ENCODE data around the gene LARGE1. TPM values are rescaled to one million over a fixed set of nuclear protein-coding genes. Genes with fewer than 3 reads are reported as not detected.

LARGE1 gene
- total and polyA plus RNA-seq, 9 of the 15 experiments (the other 6 are each of a cell fraction or from before 2014, with no cell fraction given) = 0.01 to 0.66 (median 0.14) TPM; not detected in 2

- no peak overlapping the region for H3K4me3 ChIP-seq
- POLR2A ChIA-PET = no interaction called here
- H2AFZ ChIP-seq (ENCODE audit: low read depth, low read length) = no peak overlapping the region
- TF ChIP-seq KDM5B (IDR thresholded peaks at IDR 0.05; ENCODE audit: insufficient replicate concordance, low read depth, low read length) = no peak
- TF ChIP-seq CREB1 (IDR thresholded peaks at IDR 0.05) = no peak
- no peak for TF ChIP-seq CREB1 (CRISPR knock-in tag; IDR thresholded peaks at IDR 0.05)
- TF ChIP-seq MXI1 (IDR thresholded peaks at IDR 0.05; ENCODE audit: low read depth, low read length) = no peak
- TF ChIP-seq PHF21A (IDR thresholded peaks at IDR 0.05; ENCODE audit: borderline replicate concordance, low read depth) = no peak
- no peak for TF ChIP-seq TEAD4 (IDR thresholded peaks at IDR 0.05; ENCODE audit: low read length)
- no peak for TF ChIP-seq TEAD4 (CRISPR knock-in tag; IDR thresholded peaks at IDR 0.05; ENCODE audit: borderline replicate concordance)
- TF ChIP-seq SNAPC5 (CRISPR knock-in tag; IDR thresholded peaks at IDR 0.05) = no peak
- no peak for TF ChIP-seq ZBTB7A (IDR thresholded peaks at IDR 0.05; ENCODE audit: borderline replicate concordance, control insufficient read depth, low read depth, low read length)
- TF ChIP-seq ZNF445 (CRISPR knock-in tag; IDR thresholded peaks at IDR 0.05; ENCODE audit: low read depth) = no peak
- TF ChIP-seq STAT6 (CRISPR knock-in tag; IDR thresholded peaks at IDR 0.05) = no peak
- TF ChIP-seq RNF219 (CRISPR knock-in tag; IDR thresholded peaks at IDR 0.05) = no peak
- no peak for TF ChIP-seq POLR3A (IDR thresholded peaks at IDR 0.05; ENCODE audit: borderline replicate concordance, extremely low read depth, insufficient read depth, insufficient read length)
- no peak for TF ChIP-seq CBX3 (IDR thresholded peaks at IDR 0.05; ENCODE audit: borderline replicate concordance in 1 of 2, low read length in 2 of 2)
- no peak for TF ChIP-seq NR1H2 (CRISPR knock-in tag; IDR thresholded peaks at IDR 0.05)
- TF ChIP-seq POLR2A (conservative IDR thresholded peaks at IDR 0.05) = no peak
- intact Hi-C loops (cut with micrococcal nuclease) = no loop called here
- no peaks in the 10 kb centered on the region for H3K9me3 ChIP-seq (replicated peaks; ENCODE audit: control insufficient read depth, insufficient read depth, low read depth, low read length)
- H3K27me3 ChIP-seq (ENCODE audit: control insufficient read depth in 2 of 2, insufficient read depth in 2 of 2, low read length in 2 of 2) = no peaks in the 10 kb centered on the region
- in situ Hi-C loops (cut with MboI) = no loop called here
- no peak for DNase-seq (ENCODE audit: extremely low read depth in 1 of 4, low spot score in 3 of 4)
- H3K4me1 ChIP-seq (replicated peaks in 1 of 2; ENCODE audit: control insufficient read depth in 2 of 2, insufficient read depth in 2 of 2, low read length in 2 of 2) = no peaks in the 10 kb centered on the region
- no peak overlapping the region for H3K4me2 ChIP-seq (ENCODE audit: insufficient read depth, low read length)
- no peaks in the 10 kb centered on the region for H3K9me1 ChIP-seq (ENCODE audit: control insufficient read depth, insufficient read depth, low read length)
- no peak for ATAC-seq
- no peak overlapping the region for H3K9ac ChIP-seq (ENCODE audit: insufficient read depth in 1 of 2, low read depth in 2 of 2, low read length in 2 of 2)
- CTCF ChIA-PET (ENCODE audit: low intra/inter-chr PET ratio) = no interaction called here
- H3K27ac ChIP-seq (ENCODE audit: extremely low read depth, low read depth, low read length) = no peak overlapping the region
- H3K79me2 ChIP-seq (ENCODE audit: control insufficient read depth, insufficient read depth, low read length) = no peaks in the 10 kb centered on the region
- H3K36me3 ChIP-seq (ENCODE audit: control insufficient read depth, insufficient read depth, low read length) = no peaks in the 10 kb centered on the region
- WGBS (ENCODE audit: insufficient coverage, low coverage, missing lambda C conversion rate) = 0% methylated on average over 5 of the region's 5 CpGs
- FAIRE-seq = no peak
- BruUV-seq (replicated peaks) = no TSS peak
- H4K20me1 ChIP-seq (replicated peaks; ENCODE audit: control insufficient read depth, insufficient read depth, low read length) = no peaks in the 10 kb centered on the region
These were observed 424.2 kb downstream of the LARGE1 start for GRCh38 chr22:33496112-33496511.

All from K562 (cell line).